ENCODE results near the gene TRAPPC12. TPM values are rescaled to one million over a fixed set of nuclear protein-coding genes. Genes with fewer than 3 reads are reported as not detected.
A peak's percentile ranks its signal among the peaks of the same experiment; 100 is the strongest.
"Not testable (repeated sequence)": the region's sequence is repeated elsewhere in the genome, so short reads cannot be mapped to it uniquely, and the experiment has no call there.

Gene TRAPPC12
- total and polyA plus RNA-seq, 8 donors, result 46.6 to 158 (median 70.7) TPM

DNA sequence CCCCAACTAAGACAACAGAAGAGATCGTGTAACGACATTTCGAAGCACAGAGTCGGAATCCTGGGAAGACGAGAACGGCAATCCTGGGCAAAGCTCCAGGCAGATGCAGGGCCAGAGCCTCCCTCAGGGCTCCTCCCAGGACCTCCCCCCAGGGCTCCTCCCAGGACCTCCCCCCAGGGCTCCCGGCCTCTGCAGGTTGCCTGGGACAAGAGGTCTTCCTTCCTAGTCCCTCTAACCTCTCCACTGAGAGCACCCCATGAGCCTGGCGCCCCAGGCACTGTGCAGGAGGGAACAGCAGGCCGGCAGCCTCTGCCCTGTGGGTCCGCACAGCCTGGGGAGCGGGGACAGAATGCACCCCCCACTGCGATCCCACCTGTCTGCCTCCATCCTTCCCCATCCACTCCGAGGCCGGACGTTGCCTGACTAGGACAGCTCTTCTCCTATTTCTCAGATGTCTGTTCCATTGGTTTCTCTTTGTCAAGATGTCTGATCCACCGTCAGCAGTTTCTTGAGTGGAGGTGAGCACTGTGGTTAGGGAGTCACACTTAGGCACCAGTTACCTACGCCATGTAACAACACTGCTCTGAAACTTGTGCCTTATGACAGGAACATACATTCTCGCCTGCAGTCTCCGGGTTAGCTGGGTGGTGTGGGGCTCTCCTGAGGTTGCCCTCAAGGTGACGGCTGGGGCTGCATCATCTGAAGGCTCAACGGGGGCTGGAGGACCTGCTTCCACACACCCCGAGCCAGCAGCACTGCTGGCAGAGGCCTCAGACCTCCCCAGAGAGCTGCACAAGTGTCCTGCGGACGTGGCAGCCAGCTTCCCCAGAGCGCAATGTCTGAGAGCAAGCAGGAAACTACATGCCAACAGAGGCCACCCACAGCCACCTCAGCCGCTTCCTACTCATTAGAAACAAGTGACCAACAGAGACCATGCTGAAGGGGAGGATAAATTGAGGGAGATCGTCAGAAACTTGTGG is 111.0 kb downstream of the TRAPPC12 start:
- H3K36me3 ChIP-seq, result peaks cover 4 to 17% (median 15%) of the 10 kb centered on the region in 4 donors
- WGBS, 5 donors, result 61 to 87% (median 79%) methylated on average over 12 to 27 of the region's 27 CpGs
- intact Hi-C loops (cut with DNase I; ENCODE audit: low total_unique reads), result no loop called here
- peaks cover 3 to 25% (median 13%) of the 10 kb centered on the region in 4 donors for H3K4me1 ChIP-seq
- DNase-seq, result peak; percentile 7 to 24
- TF ChIP-seq POLR2AphosphoS5 (IDR thresholded peaks at IDR 0.05), result no peak
- TF ChIP-seq POLR2A (IDR thresholded peaks at IDR 0.05), result no peak
- TF ChIP-seq EP300 (IDR thresholded peaks at IDR 0.05), result no peak
- TF ChIP-seq, protein P1, sequence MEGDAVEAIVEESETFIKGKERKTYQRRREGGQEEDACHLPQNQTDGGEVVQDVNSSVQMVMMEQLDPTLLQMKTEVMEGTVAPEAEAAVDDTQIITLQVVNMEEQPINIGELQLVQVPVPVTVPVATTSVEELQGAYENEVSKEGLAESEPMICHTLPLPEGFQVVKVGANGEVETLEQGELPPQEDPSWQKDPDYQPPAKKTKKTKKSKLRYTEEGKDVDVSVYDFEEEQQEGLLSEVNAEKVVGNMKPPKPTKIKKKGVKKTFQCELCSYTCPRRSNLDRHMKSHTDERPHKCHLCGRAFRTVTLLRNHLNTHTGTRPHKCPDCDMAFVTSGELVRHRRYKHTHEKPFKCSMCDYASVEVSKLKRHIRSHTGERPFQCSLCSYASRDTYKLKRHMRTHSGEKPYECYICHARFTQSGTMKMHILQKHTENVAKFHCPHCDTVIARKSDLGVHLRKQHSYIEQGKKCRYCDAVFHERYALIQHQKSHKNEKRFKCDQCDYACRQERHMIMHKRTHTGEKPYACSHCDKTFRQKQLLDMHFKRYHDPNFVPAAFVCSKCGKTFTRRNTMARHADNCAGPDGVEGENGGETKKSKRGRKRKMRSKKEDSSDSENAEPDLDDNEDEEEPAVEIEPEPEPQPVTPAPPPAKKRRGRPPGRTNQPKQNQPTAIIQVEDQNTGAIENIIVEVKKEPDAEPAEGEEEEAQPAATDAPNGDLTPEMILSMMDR (IDR thresholded peaks at IDR 0.05), result no peak
- H3K27me3 ChIP-seq, result no peaks in the 10 kb centered on the region
- H3K4me3 ChIP-seq, result no peak overlapping the region
- no peak overlapping the region for H3K27ac ChIP-seq
- H3K9me3 ChIP-seq, result no peaks in the 10 kb centered on the region

DNA sequence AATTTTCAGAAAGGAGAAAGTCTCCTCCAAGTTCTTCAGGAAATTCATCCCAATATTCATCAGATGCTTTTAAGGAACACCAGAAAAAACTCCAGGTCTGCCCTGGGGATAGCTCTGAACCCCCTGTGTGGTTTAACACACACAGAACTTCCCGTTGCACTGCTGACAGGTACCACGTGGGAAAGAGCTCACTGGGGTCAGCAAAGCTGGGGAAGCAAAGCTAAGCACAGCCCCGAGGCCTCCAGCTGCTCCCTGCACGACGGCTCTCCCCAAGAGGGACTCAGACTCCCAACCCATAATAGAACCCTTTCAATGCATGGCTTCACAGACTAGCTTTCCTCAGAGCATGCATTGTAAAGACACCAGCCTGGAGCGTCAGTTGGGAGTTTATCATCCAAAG is 111.8 kb downstream of the TRAPPC12 start:
- H3K36me3 ChIP-seq, result peaks cover 0 to 18% (median 17%) of the 10 kb centered on the region in 4 donors
- no peaks in the 10 kb centered on the region for H3K27me3 ChIP-seq
- H3K4me1 ChIP-seq, result peaks cover 3 to 25% (median 13%) of the 10 kb centered on the region in 4 donors
- intact Hi-C loops (cut with DNase I; ENCODE audit: low total_unique reads), result no loop called here
- H3K27ac ChIP-seq, result no peak overlapping the region
- no peak for TF ChIP-seq POLR2A (IDR thresholded peaks at IDR 0.05)
- TF ChIP-seq POLR2AphosphoS5 (IDR thresholded peaks at IDR 0.05), result no peak
- H3K4me3 ChIP-seq, result no peak overlapping the region
- DNase-seq, result no peak
- 27 to 55% (median 49%) methylated on average over 6 of the region's 6 CpGs for WGBS, 5 donors
- no peaks in the 10 kb centered on the region for H3K9me3 ChIP-seq

DNA sequence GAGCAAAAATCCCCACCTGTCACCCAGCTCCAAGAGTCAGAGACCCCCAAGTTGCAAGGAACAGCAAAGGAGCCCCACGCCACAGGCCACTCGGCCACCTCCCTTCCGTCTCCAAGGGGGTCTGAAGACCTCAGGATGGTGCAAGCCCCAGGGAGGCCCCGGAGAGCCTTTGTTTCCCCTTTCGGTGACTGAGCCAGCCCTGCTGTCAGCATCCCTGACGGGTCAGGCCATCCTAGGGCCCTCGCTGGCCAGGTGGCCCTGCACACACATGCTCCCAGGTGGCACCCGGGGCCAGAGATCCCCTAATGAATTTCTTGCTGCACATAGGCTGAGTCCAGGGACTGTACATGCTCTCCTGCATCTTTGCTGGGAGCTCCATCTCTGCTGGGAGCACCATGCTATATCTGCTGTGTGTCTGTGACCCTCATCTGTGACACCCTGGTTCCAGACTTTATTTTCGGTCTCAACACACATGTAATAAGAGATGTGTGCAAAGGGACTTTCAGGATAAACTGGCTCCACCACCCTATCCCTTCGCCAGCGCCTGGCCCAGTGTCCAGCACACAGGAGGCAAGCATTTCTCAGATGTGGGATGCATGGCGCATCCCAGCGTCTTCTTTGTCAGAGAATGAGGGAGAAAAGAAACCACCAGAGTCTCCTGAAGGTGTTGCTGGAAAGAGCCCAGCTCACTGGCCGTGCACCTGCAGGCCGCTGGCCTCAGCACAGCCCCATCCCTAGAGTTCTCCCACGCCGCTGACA is 112.4 kb downstream of the TRAPPC12 start:
- Histone ChIP-seq H3K9me3 (no peaks in the 10 kb centered on the region), H3K36me3 (peaks cover 1 to 21% (median 21%) of the 10 kb centered on the region in 4 donors), H3K4me3 (no peak overlapping the region), H3K27ac (no peak overlapping the region), H3K4me1 (peaks cover 3 to 25% (median 13%) of the 10 kb centered on the region in 4 donors), H3K27me3 (no peaks in the 10 kb centered on the region)
- WGBS, 5 donors, result 87 to 94% (median 93%) methylated on average over 17 of the region's 17 CpGs
- TF ChIP-seq, protein P1 (IDR thresholded peaks at IDR 0.05), result no peak
- no peak for TF ChIP-seq POLR2AphosphoS5 (IDR thresholded peaks at IDR 0.05)
- no peak for TF ChIP-seq EP300 (IDR thresholded peaks at IDR 0.05)
- TF ChIP-seq POLR2A (IDR thresholded peaks at IDR 0.05), result no peak
- intact Hi-C loops (cut with DNase I; ENCODE audit: low total_unique reads), result no loop called here
- peak in 1 of 2 donors; percentile 16 for DNase-seq

DNA sequence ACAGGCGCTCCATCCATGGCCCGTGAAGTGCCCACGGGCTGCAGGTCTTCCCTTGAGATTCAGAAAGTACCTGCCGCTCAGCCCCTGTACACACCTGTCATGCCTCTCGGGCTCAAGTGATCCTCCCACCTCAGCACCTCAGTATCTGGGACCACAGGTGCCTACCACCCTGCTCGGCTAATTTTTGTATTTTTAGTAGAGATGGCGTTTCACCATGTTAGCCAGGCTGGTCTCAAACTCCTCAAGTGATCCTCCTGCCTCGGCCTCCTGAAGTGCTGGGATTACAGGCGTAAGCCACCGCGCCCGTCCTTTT is 112.9 kb downstream of the TRAPPC12 start:
- H3K27ac ChIP-seq, result not testable (repeated sequence)

DNA sequence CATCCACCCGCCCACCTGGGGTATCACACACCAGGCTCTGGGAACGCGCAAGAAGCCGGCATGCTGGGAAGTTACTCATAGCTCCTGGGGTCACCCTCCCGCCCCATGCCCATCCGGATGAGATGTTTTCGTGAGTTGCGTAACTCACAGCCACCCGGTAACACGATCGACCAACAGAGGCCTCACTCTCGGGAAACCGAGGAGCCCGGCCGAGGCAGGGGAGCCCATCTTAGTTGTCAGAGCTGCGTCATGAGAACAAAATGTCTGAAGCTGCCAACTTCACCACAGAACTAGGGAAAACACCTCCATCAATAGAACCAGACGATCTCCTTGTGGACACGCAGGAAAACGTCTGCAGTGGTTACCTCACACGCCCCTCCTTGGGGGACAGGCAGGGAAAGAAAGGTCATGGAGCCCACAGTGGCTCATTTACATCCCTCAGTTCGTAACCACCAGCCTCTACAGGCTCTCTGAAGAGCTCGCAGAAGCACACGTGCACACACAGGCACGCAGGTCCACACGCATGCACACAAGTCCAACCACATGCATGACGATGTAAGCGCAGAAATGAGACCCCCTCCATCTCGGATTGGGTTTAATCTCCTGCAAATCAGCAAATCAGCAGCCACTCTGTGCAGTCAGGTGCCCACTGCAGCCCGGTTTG is 113.6 kb downstream of the TRAPPC12 start:
- DNase-seq, result peak in 1 of 2 donors; percentile 23
- Histone ChIP-seq H3K27ac (peak overlapping the region in 2 of 5 donors; percentile 34 to 37), H3K36me3 (peaks cover 13 to 33% (median 33%) of the 10 kb centered on the region in 4 donors), H3K4me1 (peaks cover 0 to 25% (median 13%) of the 10 kb centered on the region in 4 donors), H3K27me3 (no peaks in the 10 kb centered on the region), H3K4me3 (no peak overlapping the region), H3K9me3 (no peaks in the 10 kb centered on the region)
- intact Hi-C loops (cut with DNase I; ENCODE audit: low total_unique reads), result no loop called here
- 70 to 80% (median 72%) methylated on average over 29 of the region's 29 CpGs for WGBS, 5 donors
- TF ChIP-seq EP300 (IDR thresholded peaks at IDR 0.05), result no peak
- no peak for TF ChIP-seq POLR2A (IDR thresholded peaks at IDR 0.05)
- no peak for TF ChIP-seq POLR2AphosphoS5 (IDR thresholded peaks at IDR 0.05)
- TF ChIP-seq, protein P1 (IDR thresholded peaks at IDR 0.05), result no peak

More for the DNA sequence above, 112.9 kb downstream of the TRAPPC12 start:
- DNase-seq, result peak in 1 of 2 donors; percentile 17
- intact Hi-C loops (cut with DNase I; ENCODE audit: low total_unique reads); H3K27me3 ChIP-seq; H3K4me3 ChIP-seq; H3K9me3 ChIP-seq: not testable (repeated sequence)
- 82 to 94% (median 89%) methylated on average over 12 of the region's 12 CpGs for WGBS, 5 donors
- Histone ChIP-seq H3K36me3 (peaks cover 7 to 27% (median 26%) of the 10 kb centered on the region in 4 donors), H3K4me1 (peaks cover 3 to 25% (median 13%) of the 10 kb centered on the region in 4 donors)
